BJ (cell line): ENCODE measurements around the gene DIPK1B. TPM values are rescaled to one million over a fixed set of nuclear protein-coding genes. Genes with fewer than 3 reads are reported as not detected.
"Not testable (repeated sequence)": the region's sequence is repeated elsewhere in the genome, so short reads cannot be mapped to it uniquely, and the experiment has no call there.

Source experiments
- CTCF ChIA-PET: fragments of 350-600 bp; formaldehyde crosslinking; extraction: SDS; loops from one replicate; lab custom pipeline; 2021; ENCODE audit warnings: antibody characterized with exemption, inconsistent platforms; lab: Yijun Ruan, JAX
- POLR2A ChIA-PET: fragments of 300-600 bp; sonication (Branson Sonifier 250); formaldehyde crosslinking; extraction: SDS; loops from one replicate; lab custom pipeline; 2021; ENCODE audit warnings: antibody characterized with exemption; lab: Charles Lee
- DNase-seq: peaks from one replicate; pipeline ENCODE4 v3.0.0-alpha.2; 2011; ENCODE audit warnings: low read depth
- H3K27me3 ChIP-seq: 2 replicates; pipeline ENCODE4 v1.6.0; 2011; ENCODE audit warnings: low read length; ENCODE audit not compliant: control insufficient read depth, insufficient read depth
- H3K36me3 ChIP-seq: 2 replicates; pipeline ENCODE4 v1.5.1; 2011; ENCODE audit warnings: low read length; ENCODE audit not compliant: control insufficient read depth, insufficient read depth
- H3K4me3 ChIP-seq: 2 replicates; pipeline ENCODE4 v1.5.1; 2011; ENCODE audit warnings: low read depth, mild to moderate bottlenecking, control low read depth, low read length
- CTCF ChIP-seq: IDR thresholded peaks from 2 replicates; pipeline ENCODE4 v1.5.1; 2011; ENCODE audit warnings: low read depth, mild to moderate bottlenecking, control low read depth, inconsistent platforms, low read length, moderate library complexity; ENCODE audit not compliant: insufficient read depth
- polyA plus RNA-seq: library from polyadenylated mRNA; depleted of rRNA; stranded (reverse); fragments of >200 nt; gene quantifications from 2 replicates; pipeline ENCODE4 v1.2.3, GENCODE V29; 2011; rRNA removed
- small RNA-seq: library from RNA; depleted of rRNA; stranded (forward); fragments of <200 nt; gene quantifications from one replicate; pipeline ENCODE3, GENCODE V24; 2012; ENCODE audit warnings: low replicate concordance, low read depth; ENCODE audit not compliant: insufficient read length

The DIPK1B gene
- polyA plus RNA-seq, 1 experiment, result 0.42 TPM

GRCh38 chr9:136766410-136767120, 54.2 kb downstream of the DIPK1B start:
- H3K36me3 ChIP-seq, POLR2A ChIA-PET, H3K4me3 ChIP-seq, H3K27me3 ChIP-seq, DNase-seq: not testable (repeated sequence)
- CTCF ChIA-PET, result interaction anchor here (0.6 to 1.9 kb wide), 11 partner anchors 8 to 364 kb away, joined by 3 to 7 read pairs (median 4); partner anchors contain the start of genes LCN8 and TMEM141
- peak; percentile 49 for TF ChIP-seq CTCF

- Histone ChIP-seq H3K36me3 (no peaks in the 10 kb centered on the region), H3K27me3 (peaks cover 5% of the 10 kb centered on the region), H3K4me3 (no peak overlapping the region)
- CTCF ChIA-PET, result interaction anchor here (0.6 to 1.6 kb wide), 8 partner anchors 8 to 265 kb away, joined by 3 to 9 read pairs (median 3); partner anchors contain the start of gene LCN10
- peak; percentile 58 for TF ChIP-seq CTCF
- no peak for DNase-seq
- POLR2A ChIA-PET, result no interaction called here
These were observed 57.4 kb downstream of the DIPK1B start for GRCh38 chr9:136769710-136770191.

GRCh38 chr9:136771907-136772415, 59.6 kb downstream of the DIPK1B start:
- Histone ChIP-seq H3K36me3 (no peaks in the 10 kb centered on the region), H3K27me3 (peaks cover 5% of the 10 kb centered on the region), H3K4me3 (no peak overlapping the region)
- CTCF ChIA-PET, result interaction anchor here (0.6 to 2.3 kb wide), 2 partner anchors 10 to 257 kb away, joined by 3 to 10 read pairs; no protein-coding TSS in a partner anchor
- DNase-seq, result no peak
- POLR2A ChIA-PET, result no interaction called here
- TF ChIP-seq CTCF, result no peak

GRCh38 chr9:136773386-136774044, 61.1 kb downstream of the DIPK1B start:
- no peak overlapping the region for H3K4me3 ChIP-seq
- H3K27me3 ChIP-seq, result peaks cover 8% of the 10 kb centered on the region
- H3K36me3 ChIP-seq, result no peaks in the 10 kb centered on the region
- no peak for TF ChIP-seq CTCF
- no peak for DNase-seq
- ChIA-PET POLR2A (no interaction called here), CTCF (no interaction called here)

Small RNA genes lying within 50 kb of the gene (small RNA-seq; reads per million reads assigned to genes)
- gene MIR126, result 3,100 reads per million, percentile 98 among the genes with 10 or more reads in this experiment
- gene MIR6722, result not detected

Other genes with a start within 250 kb of the DIPK1B start
- 15.5 and 24.4 TPM in 2 replicates for gene SEC16A, start 229.5 kb upstream of the DIPK1B start, polyA plus RNA-seq
- 0.97 and 1.3 TPM in 2 replicates for gene NOTCH1, start 166.5 kb upstream of the DIPK1B start, polyA plus RNA-seq
- gene EGFL7, start 49.7 kb upstream of the DIPK1B start, polyA plus RNA-seq, result 13.8 and 26.9 TPM in 2 replicates
- gene AGPAT2, start 25.1 kb upstream of the DIPK1B start, polyA plus RNA-seq, result 48.3 and 68.3 TPM in 2 replicates
- gene LCN10, start 30.4 kb downstream of the DIPK1B start, polyA plus RNA-seq, result not detected in 2 replicates
- gene LCN6, start 36.0 kb downstream of the DIPK1B start, polyA plus RNA-seq, result not detected in 2 replicates
- not detected in 2 replicates for gene LCN8, start 45.7 kb downstream of the DIPK1B start, polyA plus RNA-seq
- not detected in 2 replicates for gene LCN15, start 51.9 kb downstream of the DIPK1B start, polyA plus RNA-seq
- gene TMEM141, start 78.8 kb downstream of the DIPK1B start, polyA plus RNA-seq, result 51.5 and 62.5 TPM in 2 replicates
- gene CCDC183, start 83.8 kb downstream of the DIPK1B start, polyA plus RNA-seq, result 0.20 and 0.33 TPM in 2 replicates
- 36.7 and 60.2 TPM in 2 replicates for gene RABL6, start 95.4 kb downstream of the DIPK1B start, polyA plus RNA-seq
- 0.86 and 1.0 TPM in 2 replicates for gene AJM1, start 129.9 kb downstream of the DIPK1B start, polyA plus RNA-seq
- 116 and 233 TPM in 2 replicates for gene PHPT1, start 136.8 kb downstream of the DIPK1B start, polyA plus RNA-seq
- 0.86 and 1.6 TPM in 2 replicates for gene MAMDC4, start 139.8 kb downstream of the DIPK1B start, polyA plus RNA-seq
- gene EDF1, start 153.7 kb downstream of the DIPK1B start, polyA plus RNA-seq, result 513 and 672 TPM in 2 replicates
- gene TRAF2, start 173.9 kb downstream of the DIPK1B start, polyA plus RNA-seq, result 9.6 and 13.6 TPM in 2 replicates
- gene FBXW5, start 232.2 kb downstream of the DIPK1B start, polyA plus RNA-seq, result 46.9 and 71.9 TPM in 2 replicates
- 0.48 and 0.60 TPM in 2 replicates for gene C8G, start 232.7 kb downstream of the DIPK1B start, polyA plus RNA-seq
- 0.36 and 0.40 TPM in 2 replicates for gene LCN12, start 239.7 kb downstream of the DIPK1B start, polyA plus RNA-seq